Large intestine (tissue), 3 donors: ENCODE data around the gene B3GALT5. TPM values are rescaled to one million over a fixed set of nuclear protein-coding genes. Genes with fewer than 3 reads are reported as not detected.

Source experiments
- DNase-seq, 2 donors: peaks; one replicate each; pipeline versions ENCODE4 v3.0.0 to v3.0.0-alpha.2; 2013
- H3K27ac ChIP-seq: one replicate; pipeline ENCODE4 v1.5.1; 2013; ENCODE audit warnings: low read length
- H3K27me3 ChIP-seq: 2 replicates; pipeline ENCODE4 v1.6.1; 2013; ENCODE audit warnings: low read length; ENCODE audit not compliant: control insufficient read depth, insufficient read depth
- H3K36me3 ChIP-seq: 2 replicates; pipeline ENCODE4 v1.6.1; 2013; ENCODE audit warnings: low read length; ENCODE audit not compliant: control insufficient read depth, insufficient read depth
- H3K4me1 ChIP-seq: one replicate; pipeline ENCODE4 v1.6.1; 2013; ENCODE audit warnings: low read length; ENCODE audit not compliant: control insufficient read depth, insufficient read depth
- H3K4me3 ChIP-seq: one replicate; pipeline ENCODE4 v1.5.1; 2013; ENCODE audit warnings: low read length
- H3K9me3 ChIP-seq: one replicate; pipeline ENCODE4 v1.6.1; 2013; ENCODE audit warnings: mild to moderate bottlenecking, low read depth, low read length, moderate library complexity; ENCODE audit not compliant: control insufficient read depth
- WGBS: methylation state at CpG from one replicate; pipeline ENCODE4 v1.1.5; 2013; ENCODE audit warnings: low lambda C conversion rate; ENCODE audit not compliant: insufficient coverage; 5-methylcytosine and 5-hydroxymethylcytosine counted together
- polyA plus RNA-seq: library from polyadenylated mRNA; unstranded; fragments of 120-200 nt; gene quantifications from one replicate; pipeline ENCODE4 v1.2.1, GENCODE V29; 2013

B3GALT5 gene
- polyA plus RNA-seq, 1 donor: 9.9 TPM

- Histone ChIP-seq H3K36me3 (no peaks in the 10 kb centered on the region), H3K9me3 (no peaks in the 10 kb centered on the region), H3K4me3 (no peak overlapping the region), H3K27ac (no peak overlapping the region), H3K27me3 (no peaks in the 10 kb centered on the region), H3K4me1 (peaks cover 39% of the 10 kb centered on the region)
- WGBS: 71% methylated on average over 1 of the region's 2 CpGs
- no peak for DNase-seq
Observed at GRCh38 chr21:39630827-39631226, 18.1 kb downstream of the B3GALT5 start.

DNA sequence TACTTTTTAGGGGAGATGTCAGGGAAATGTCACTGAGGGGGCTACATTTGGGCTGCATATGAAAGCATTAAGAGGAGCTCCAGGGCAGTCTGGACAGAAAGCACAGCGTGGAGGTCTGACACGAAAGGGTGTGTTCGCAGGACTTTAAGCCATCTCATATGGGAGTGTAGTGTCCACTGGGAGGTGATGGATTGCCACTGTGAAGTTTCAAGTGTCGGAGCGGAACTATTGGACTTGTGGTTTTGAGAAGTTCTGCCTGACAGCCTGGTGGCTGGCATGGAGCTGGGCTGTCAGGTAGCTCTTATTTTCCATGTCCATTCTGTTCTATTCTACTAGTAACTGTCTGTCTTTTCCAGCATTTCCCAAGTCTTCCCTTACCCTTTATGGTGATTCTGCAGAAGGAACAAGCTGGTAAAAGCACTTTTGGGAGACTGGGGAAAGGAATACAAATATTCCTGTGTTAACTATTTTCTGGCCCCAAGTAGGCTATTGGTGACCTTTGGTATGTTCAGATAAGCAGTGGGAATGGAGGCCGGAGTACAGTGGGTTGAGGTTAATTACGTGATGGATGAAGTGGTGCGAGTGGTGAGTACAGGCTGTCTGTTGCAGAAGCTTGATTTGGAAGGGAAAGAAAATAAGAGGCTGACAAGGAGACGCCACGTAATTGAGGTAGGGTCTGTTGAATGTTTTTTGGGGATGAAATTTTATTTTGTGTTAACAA lies 19.3 kb downstream of the B3GALT5 start:
- peak overlapping the region; percentile 88 for H3K27ac ChIP-seq
- peak overlapping the region; percentile 25 for H3K4me3 ChIP-seq
- peaks cover 48% of the 10 kb centered on the region for H3K4me1 ChIP-seq
- DNase-seq: peak in 1 of 2 donors; percentile 81
- H3K27me3 ChIP-seq: no peaks in the 10 kb centered on the region
- no peaks in the 10 kb centered on the region for H3K9me3 ChIP-seq
- 27% methylated on average over 3 of the region's 10 CpGs for WGBS
- H3K36me3 ChIP-seq: no peaks in the 10 kb centered on the region

- no CpG with 5 or more reads among the region's 1 CpG for WGBS
- H3K4me3 ChIP-seq: peak overlapping the region; percentile 25
- no peaks in the 10 kb centered on the region for H3K27me3 ChIP-seq
- no peaks in the 10 kb centered on the region for H3K36me3 ChIP-seq
- peaks cover 57% of the 10 kb centered on the region for H3K4me1 ChIP-seq
- peak; percentile 69 to 85 for DNase-seq
- H3K27ac ChIP-seq: peak overlapping the region; percentile 88
- H3K9me3 ChIP-seq: no peaks in the 10 kb centered on the region
Observed at GRCh38 chr21:39632796-39633442, 20.2 kb downstream of the B3GALT5 start.

- DNase-seq: peak in 1 of 2 donors; percentile 57
- WGBS: 87% methylated on average over 2 of the region's 5 CpGs
- H3K4me3 ChIP-seq: peak overlapping the region; percentile 8
- no peaks in the 10 kb centered on the region for H3K9me3 ChIP-seq
- peak overlapping the region; percentile 88 for H3K27ac ChIP-seq
- H3K4me1 ChIP-seq: peaks cover 66% of the 10 kb centered on the region
- H3K27me3 ChIP-seq: no peaks in the 10 kb centered on the region
- H3K36me3 ChIP-seq: no peaks in the 10 kb centered on the region
Observed at GRCh38 chr21:39633770-39634181, 21.0 kb downstream of the B3GALT5 start.

DNA sequence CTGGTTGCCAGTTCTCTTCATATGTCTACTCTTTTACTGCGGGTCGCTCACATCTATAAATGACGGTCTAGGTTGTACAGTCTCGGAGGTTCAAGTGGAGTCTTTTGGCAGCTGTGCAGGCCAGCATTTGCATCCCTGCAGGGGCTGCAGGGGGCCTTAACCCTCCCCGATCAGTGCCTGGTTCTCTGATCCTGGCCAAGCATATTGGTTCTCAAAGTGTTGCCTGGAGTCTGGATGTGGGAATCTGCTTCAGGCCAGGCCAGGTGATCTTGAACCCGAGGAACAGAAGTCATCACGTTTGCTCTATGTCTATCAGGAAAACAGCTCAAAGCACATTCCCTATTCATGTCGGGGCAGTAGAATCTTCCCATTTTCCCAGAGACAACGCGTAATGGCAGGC lies 21.8 kb downstream of the B3GALT5 start:
- DNase-seq: no peak

DNA sequence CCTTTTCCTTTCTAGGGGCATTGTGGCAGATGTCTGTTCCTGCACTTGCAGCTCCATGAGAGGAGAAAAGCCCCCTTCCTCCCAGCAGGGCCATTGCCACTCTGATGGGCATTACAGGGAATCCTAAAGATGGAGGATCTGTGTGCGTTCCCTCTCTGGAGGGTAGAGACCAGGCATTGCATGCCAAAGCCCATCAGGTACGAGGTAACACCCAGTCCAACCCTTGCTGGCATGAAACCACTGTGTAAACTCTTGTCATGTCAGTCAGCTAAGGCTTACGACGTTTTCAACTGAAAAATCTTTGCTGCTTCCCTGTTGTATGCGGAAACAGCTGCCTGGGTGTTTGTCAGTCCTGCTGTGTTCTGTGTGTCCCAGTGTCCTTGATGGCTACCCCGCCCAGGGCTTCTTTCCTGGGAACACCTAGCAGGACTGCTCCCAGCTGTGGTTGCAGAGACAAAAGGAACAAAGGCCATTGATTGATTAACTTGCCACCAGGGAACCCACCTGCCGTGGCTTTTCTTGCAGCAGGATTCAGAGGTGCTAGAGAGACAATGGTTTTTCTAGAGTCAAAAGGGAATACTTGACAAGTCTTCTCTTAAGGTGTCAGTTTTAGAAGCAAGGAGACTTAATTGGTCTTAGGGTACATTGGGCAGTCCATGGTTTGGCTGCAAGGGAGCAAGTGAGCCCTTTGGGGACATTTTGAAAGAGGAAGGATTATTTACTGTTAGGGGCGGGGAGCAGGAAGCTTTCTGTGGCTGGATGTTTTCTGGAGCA lies 24.6 kb downstream of the B3GALT5 start:
- no peaks in the 10 kb centered on the region for H3K9me3 ChIP-seq
- peak overlapping the region; percentile 76 for H3K27ac ChIP-seq
- H3K4me1 ChIP-seq: peaks cover 71% of the 10 kb centered on the region
- no peak overlapping the region for H3K4me3 ChIP-seq
- WGBS: no CpG with 5 or more reads among the region's 8 CpGs
- DNase-seq: peak; percentile 43 to 85
- no peaks in the 10 kb centered on the region for H3K36me3 ChIP-seq
- H3K27me3 ChIP-seq: no peaks in the 10 kb centered on the region

More for the DNA sequence above, 21.8 kb downstream of the B3GALT5 start:
- H3K36me3 ChIP-seq: no peaks in the 10 kb centered on the region
- peaks cover 68% of the 10 kb centered on the region for H3K4me1 ChIP-seq
- no peaks in the 10 kb centered on the region for H3K9me3 ChIP-seq
- WGBS: no CpG with 5 or more reads among the region's 10 CpGs
- no peaks in the 10 kb centered on the region for H3K27me3 ChIP-seq
- no peak overlapping the region for H3K4me3 ChIP-seq
- H3K27ac ChIP-seq: peak overlapping the region; percentile 88

DNA sequence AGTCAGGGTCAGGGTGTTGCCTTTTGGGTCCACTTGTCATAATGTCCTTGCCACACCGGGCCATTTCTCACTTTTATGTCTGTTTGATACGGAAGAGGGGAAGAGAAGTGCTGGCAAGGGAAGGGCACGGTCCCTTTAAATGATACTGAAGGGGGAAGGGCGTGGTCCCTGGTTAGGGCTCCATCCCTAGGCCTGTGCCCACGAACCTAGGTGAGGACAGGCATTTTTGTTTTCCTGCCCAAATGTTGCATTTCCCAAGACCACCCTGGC lies 25.2 kb downstream of the B3GALT5 start:
- Histone ChIP-seq H3K4me3 (no peak overlapping the region), H3K36me3 (no peaks in the 10 kb centered on the region), H3K27me3 (no peaks in the 10 kb centered on the region), H3K27ac (peak overlapping the region; percentile 76), H3K9me3 (no peaks in the 10 kb centered on the region), H3K4me1 (peaks cover 70% of the 10 kb centered on the region)
- DNase-seq: no peak
- no CpG with 5 or more reads among the region's 5 CpGs for WGBS

DNA sequence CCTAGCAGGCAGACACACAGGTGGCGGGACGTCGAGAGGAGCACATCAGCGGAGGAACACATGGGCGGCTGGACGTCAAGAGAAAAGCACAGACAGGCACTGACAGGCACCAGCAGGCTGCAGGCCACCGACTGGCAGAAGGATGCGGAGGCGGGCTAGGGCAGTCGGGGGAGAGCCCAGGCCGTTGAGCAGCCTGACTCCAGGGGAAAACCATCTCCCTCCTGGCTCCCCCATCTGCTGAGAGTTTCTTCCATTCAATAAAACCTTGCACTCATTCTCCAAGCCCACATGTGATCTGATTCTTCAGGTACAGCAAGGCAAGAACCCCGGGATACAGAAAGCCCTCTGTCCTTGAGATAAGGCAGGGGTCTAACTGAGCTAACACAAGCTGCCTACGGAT lies 25.5 kb downstream of the B3GALT5 start:
- Histone ChIP-seq H3K36me3 (no peaks in the 10 kb centered on the region), H3K27ac (peak overlapping the region; percentile 76), H3K27me3 (no peaks in the 10 kb centered on the region), H3K4me1 (peaks cover 71% of the 10 kb centered on the region), H3K9me3 (no peaks in the 10 kb centered on the region), H3K4me3 (no peak overlapping the region)
- DNase-seq: no peak
- no CpG with 5 or more reads among the region's 13 CpGs for WGBS

DNA sequence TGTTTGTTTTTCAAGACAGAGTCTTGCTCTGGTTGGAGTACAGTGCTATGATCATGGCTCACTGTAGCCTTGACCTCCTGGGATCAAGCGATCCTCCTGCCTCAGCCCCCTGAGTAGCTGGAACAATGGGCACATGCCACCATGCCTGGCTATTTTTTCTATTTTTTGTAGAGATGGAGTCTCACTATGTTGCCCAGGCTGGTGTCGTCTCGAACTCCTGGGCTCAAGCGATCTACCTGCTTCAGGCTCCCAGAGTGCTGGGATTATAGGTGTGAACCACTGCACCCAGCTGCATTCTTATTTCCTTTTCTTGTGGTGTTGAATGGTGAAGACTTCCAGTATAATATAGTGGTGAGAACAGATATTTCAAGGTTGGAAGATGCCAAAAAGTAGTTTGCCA lies 28.0 kb downstream of the B3GALT5 start:
- Histone ChIP-seq H3K36me3 (no peaks in the 10 kb centered on the region), H3K27me3 (no peaks in the 10 kb centered on the region), H3K27ac (no peak overlapping the region), H3K4me1 (peaks cover 72% of the 10 kb centered on the region), H3K4me3 (no peak overlapping the region), H3K9me3 (no peaks in the 10 kb centered on the region)
- WGBS: no CpG with 5 or more reads among the region's 4 CpGs
- no peak for DNase-seq

GRCh38 chr21:39641827-39642450 lies 29.2 kb downstream of the B3GALT5 start:
- Histone ChIP-seq H3K9me3 (no peaks in the 10 kb centered on the region), H3K27me3 (no peaks in the 10 kb centered on the region), H3K36me3 (peaks cover 4% of the 10 kb centered on the region), H3K4me3 (no peak overlapping the region), H3K4me1 (peaks cover 64% of the 10 kb centered on the region), H3K27ac (no peak overlapping the region)
- peak in 1 of 2 donors; percentile 42 for DNase-seq
- WGBS: no CpG with 5 or more reads among the region's 6 CpGs
